HepG2 (cell line): ENCODE results near the gene OTC. TPM values are rescaled to one million over a fixed set of nuclear protein-coding genes. Genes with fewer than 3 reads are reported as not detected.

ENCODE experiments used
- ATAC-seq: fragments of 200-7000 bp; cut with Tn5 transposase; 3 replicates; pipeline ENCODE4 v1.9.1; 2020; ENCODE audit warnings: mild to moderate bottlenecking, moderate library complexity
- BruUV-seq: library from RNA; stranded (reverse); fragments of 400-500 nt; replicated peaks from 2 replicates; lab custom pipeline; 2021; lab: Mats Ljungman, UMichigan
- CTCF ChIA-PET: fragments of 300-600 bp; formaldehyde crosslinking; extraction: SDS; loops from one replicate; lab custom pipeline; 2021; ENCODE audit warnings: low total read pairs, inconsistent platforms, low intra/inter-chr PET ratio; lab: Yijun Ruan, JAX
- POLR2A ChIA-PET: fragments of 350-600 bp; sonication (Branson Sonifier 250); formaldehyde crosslinking; loops from one replicate; lab custom pipeline; 2020; ENCODE audit warnings: antibody characterized with exemption, inconsistent platforms; lab: Yijun Ruan, JAX
- DNase-seq: peaks from one replicate; pipeline ENCODE4 v3.0.0-alpha.2; 2015; ENCODE audit warnings: low spot score
- FAIRE-seq: peaks from 3 replicates; lab custom pipeline; 2011; peaks lifted over from hg19 to GRCh38; lab: Jason Lieb, UNC
- H2AFZ ChIP-seq: one replicate; pipeline ENCODE4 v1.6.1; 2011; ENCODE audit warnings: low read length, inconsistent platforms
- H3K27ac ChIP-seq: fragments of 300-600 bp; 3 replicates; pipeline ENCODE4 v1.8.0; 2011; ENCODE audit warnings: mixed run types, mild to moderate bottlenecking, mixed read lengths, low read length, inconsistent platforms; ENCODE audit not compliant: insufficient read depth; ENCODE audit errors: extremely low read length
- H3K27me3 ChIP-seq, 2 experiments: fragments of 200-600 bp in 1 of 2; 2 replicates in 1 of 2; 3 replicates in 1 of 2; pipeline versions ENCODE4 v1.6.0 to v1.8.0; 2011; ENCODE audit warnings: low read length in 2 of 2, mild to moderate bottlenecking in 2 of 2, moderate library complexity in 2 of 2, inconsistent platforms in 1 of 2; ENCODE audit not compliant: insufficient read depth in 2 of 2, control insufficient read depth in 1 of 2
- H3K36me3 ChIP-seq, 2 experiments: fragments of 200-600 bp in 1 of 2; replicated peaks in 1 of 2; 2 replicates in 1 of 2; 3 replicates in 1 of 2; pipeline versions ENCODE4 v1.5.1 to v1.8.0; 2011; ENCODE audit warnings: low read length in 2 of 2, inconsistent platforms in 1 of 2; ENCODE audit not compliant: insufficient read depth in 2 of 2, control insufficient read depth in 1 of 2
- H3K4me1 ChIP-seq: 2 replicates; pipeline ENCODE4 v1.5.1; 2012; ENCODE audit warnings: low read length, inconsistent platforms; ENCODE audit not compliant: insufficient read depth
- H3K4me2 ChIP-seq: 2 replicates; pipeline ENCODE4 v1.6.0; 2011; ENCODE audit warnings: low read depth, low read length, inconsistent platforms
- H3K4me3 ChIP-seq, 3 experiments: fragments of 200-600 bp in 1 of 3; sonication (generic), shearing (Covaris generic) in 1 of 3; replicated peaks in 1 of 3; 2 replicates each; pipeline ENCODE4 v1.5.1; 2011 to 2016; ENCODE audit warnings: low read length in 3 of 3, inconsistent platforms in 2 of 3, low read depth in 2 of 3, mild to moderate bottlenecking in 2 of 3, control low read depth in 1 of 3, mixed read lengths in 1 of 3; ENCODE audit not compliant: insufficient read depth in 1 of 3
- H3K79me2 ChIP-seq: one replicate; pipeline ENCODE4 v1.6.1; 2011; ENCODE audit warnings: low read length, inconsistent platforms; ENCODE audit not compliant: insufficient read depth
- H3K9ac ChIP-seq: 2 replicates; pipeline ENCODE4 v1.6.0; 2011; ENCODE audit warnings: mild to moderate bottlenecking, low read depth, low read length, inconsistent platforms; ENCODE audit not compliant: insufficient read depth
- H3K9me3 ChIP-seq: 2 replicates; pipeline ENCODE4 v1.5.1; 2012; ENCODE audit warnings: mild to moderate bottlenecking, low read length
- H4K20me1 ChIP-seq: 2 replicates; pipeline ENCODE4 v1.6.0; 2011; ENCODE audit warnings: inconsistent platforms, mild to moderate bottlenecking, low read length, moderate library complexity; ENCODE audit not compliant: insufficient read depth
- HBP1 ChIP-seq: IDR thresholded peaks from 2 replicates; pipeline ENCODE4 v1.6.1; 2016; ENCODE audit warnings: low read depth, control low read depth
- KDM6A ChIP-seq: IDR thresholded peaks from 2 replicates; pipeline ENCODE4 v1.6.1; 2016; ENCODE audit warnings: low read depth
- MED13 ChIP-seq: sonication (generic); formaldehyde crosslinking; IDR thresholded peaks from 2 replicates; pipeline ENCODE4 v1.5.0; 2020; ENCODE audit warnings: missing genetic modification reagents
- NCOA2 ChIP-seq: sonication (generic); formaldehyde crosslinking; IDR thresholded peaks from 2 replicates; pipeline ENCODE4 v1.8.0; 2022; ENCODE audit warnings: inconsistent platforms
- NFIC ChIP-seq: IDR thresholded peaks from 2 replicates; pipeline ENCODE4 v1.6.1; 2012; ENCODE audit warnings: mild to moderate bottlenecking, low read length, inconsistent platforms
- NRL ChIP-seq: sonication (generic); formaldehyde crosslinking; IDR thresholded peaks from 2 replicates; pipeline ENCODE4 v1.5.0; 2020; ENCODE audit warnings: missing genetic modification reagents, mild to moderate bottlenecking, moderate library complexity, borderline replicate concordance
- PBX2 ChIP-seq: IDR thresholded peaks from 2 replicates; pipeline ENCODE4 v1.6.1; 2016; ENCODE audit warnings: control low read depth
- POLR2AphosphoS5 ChIP-seq: IDR thresholded peaks from 2 replicates; pipeline ENCODE4 v1.6.1; 2012; ENCODE audit warnings: low read depth, low read length
- SCMH1 ChIP-seq: sonication (generic); formaldehyde crosslinking; IDR thresholded peaks from 2 replicates; pipeline ENCODE4 v1.9.0; 2021; ENCODE audit warnings: missing genetic modification reagents, mild to moderate bottlenecking, borderline replicate concordance
- SRY ChIP-seq: sonication (generic); formaldehyde crosslinking; IDR thresholded peaks from 2 replicates; pipeline ENCODE4 v1.8.0; 2022; ENCODE audit warnings: mild to moderate bottlenecking, missing genetic modification reagents
- ZFP37 ChIP-seq: sonication (generic); formaldehyde crosslinking; IDR thresholded peaks from 2 replicates; pipeline ENCODE4 v1.4.0; 2020; ENCODE audit warnings: missing genetic modification reagents, borderline replicate concordance
- ZFY ChIP-seq: sonication (generic); formaldehyde crosslinking; IDR thresholded peaks from 2 replicates; pipeline ENCODE4 v1.4.0; 2020; ENCODE audit warnings: missing genetic modification reagents
- ZNF644 ChIP-seq: IDR thresholded peaks from 2 replicates; pipeline ENCODE4 v1.6.1; 2016; ENCODE audit warnings: low read depth
- ZNF737 ChIP-seq: sonication (generic); formaldehyde crosslinking; IDR thresholded peaks from 2 replicates; pipeline ENCODE4 v1.5.0; 2020; ENCODE audit warnings: missing genetic modification reagents, mild to moderate bottlenecking, borderline replicate concordance
- ZNF878 ChIP-seq: sonication (generic); formaldehyde crosslinking; IDR thresholded peaks from 2 replicates; pipeline ENCODE4 v1.8.1; 2023; ENCODE audit warnings: mild to moderate bottlenecking, missing genetic modification reagents, moderate library complexity
- in situ Hi-C: cut with HindIII; loops from 2 replicates; pipeline ENCODE4 v1.10.0; 2017; ENCODE audit warnings: low pct_unique_long_range_greater_than_20kb; ENCODE audit not compliant: extremely low pct_ligation_motif_present
- intact Hi-C: fragments of 100-400 bp; cut with micrococcal nuclease; formaldehyde crosslinking; loops from one replicate; pipeline ENCODE4 v1.10.0; 2022; ENCODE audit not compliant: unreplicated experiment
- polyA plus RNA-seq, 8 experiments: library from polyadenylated mRNA; depleted of rRNA in 3 of 8; stranded (reverse) in 7 of 8; unstranded in 1 of 8; fragments of >200 nt; fragmentation: Illumina TruSeq in 4 of 8; extraction: Trizol in 4 of 8; gene quantifications; 2 replicates each; pipeline versions ENCODE4 v1.2.1 to v1.2.3, GENCODE V29; 2011 to 2016; ENCODE audit warnings: low read depth in 4 of 8, missing spikeins in 1 of 8, mixed read lengths in 1 of 8; ENCODE audit not compliant: insufficient read depth in 1 of 8
- total RNA-seq, 5 experiments: library from RNA; depleted of rRNA; stranded (reverse); fragments of >200 nt; fragmentation: Illumina TruSeq; extraction: Trizol; gene quantifications; 2 replicates each; pipeline ENCODE4 v1.2.3, GENCODE V29; 2016; ENCODE audit warnings: low read depth in 1 of 5

Gene OTC
- total and polyA plus RNA-seq, 2 of the 13 experiments (the other 11 are each of a cell fraction or from before 2014, with no cell fraction given): 0.04 to 1.8 TPM

- TF ChIP-seq SCMH1 (CRISPR knock-in tag): no peak
- no peak for TF ChIP-seq ZNF737 (CRISPR knock-in tag)
- TF ChIP-seq ZNF878 (CRISPR knock-in tag): no peak
- TF ChIP-seq ZFY (CRISPR knock-in tag): no peak
- no peak for TF ChIP-seq ZNF644 (CRISPR knock-in tag)
- TF ChIP-seq, all 625 proteins: peak for 0
Observed at GRCh38 chrX:38438321-38438720, 85.9 kb downstream of the OTC start (continued).

- no peaks in the 10 kb centered on the region for H3K27me3 ChIP-seq
- H4K20me1 ChIP-seq: no peaks in the 10 kb centered on the region
- FAIRE-seq (no peak), ATAC-seq (no peak), DNase-seq (no peak)
- no peaks in the 10 kb centered on the region for H3K79me2 ChIP-seq
- H3K9me3 ChIP-seq: no peaks in the 10 kb centered on the region
- intact Hi-C loops (no loop called here), in situ Hi-C loops (no loop called here)
- H2AFZ ChIP-seq: no peak overlapping the region
- no peak overlapping the region for H3K4me3 ChIP-seq
- no peak overlapping the region for H3K9ac ChIP-seq
- no peak for TF ChIP-seq KDM6A (CRISPR knock-in tag)
- no peak for TF ChIP-seq SRY
- no peak for TF ChIP-seq POLR2AphosphoS5
- no peak for TF ChIP-seq NFIC
- TF ChIP-seq NCOA2 (CRISPR knock-in tag): no peak
- no peak for TF ChIP-seq ZFP37
- no peak for TF ChIP-seq NRL
- TF ChIP-seq MED13 (CRISPR knock-in tag): no peak
- TF ChIP-seq HBP1 (CRISPR knock-in tag): no peak
- TF ChIP-seq PBX2 (CRISPR knock-in tag): no peak
- no peaks in the 10 kb centered on the region for H3K36me3 ChIP-seq
- POLR2A ChIA-PET: no interaction called here
- CTCF ChIA-PET: no interaction called here
- no peak overlapping the region for H3K27ac ChIP-seq
- H3K4me1 ChIP-seq: no peaks in the 10 kb centered on the region
- H3K4me2 ChIP-seq: no peak overlapping the region
- BruUV-seq: no TSS peak
Observed at GRCh38 chrX:38452603-38453002, 100.2 kb downstream of the OTC start.
